ENCODE results near the gene STIM1.
"Not testable (repeated sequence)": the region's sequence is repeated elsewhere in the genome, so short reads cannot be mapped to it uniquely, and the experiment has no call there.

The STIM1 gene

GRCh38 chr11:3854977-3855807, at the start of gene STIM1:
TSS of gene STIM1 (plus strand) at chr11:3855664. CDS start at chr11:3856271, 607 bp downstream.
- Histone ChIP-seq H3K9ac (ENCODE audit: low read length) (peak within 1 kb of the TSS; percentile 85), H3K27me3 (ENCODE audit: control insufficient read depth, insufficient read depth, low read length) (no peaks in the 10 kb centered on the region), H3K4me3 (ENCODE audit: low read length) (peak within 1 kb of the TSS; percentile 91), H3K27ac (ENCODE audit: low read depth, low read length) (peak within 1 kb of the TSS; percentile 95), H3K4me1 (ENCODE audit: control insufficient read depth, insufficient read depth, low read length) (peaks cover 27% of the 10 kb centered on the region), H3K36me3 (ENCODE audit: control insufficient read depth, insufficient read depth, low read length) (no peaks in the 10 kb centered on the region)

GRCh38 chr11:3807909-3808860, 47.3 kb upstream of the STIM1 start, which contains the start of gene PGAP2:
TSS of gene PGAP2 (plus strand) at chr11:3808560. CDS start at chr11:3811260, 2,700 bp downstream.
- peak within 1 kb of the TSS; percentile 85 for H3K4me3 ChIP-seq (ENCODE audit: low read length)
- H3K27ac ChIP-seq (ENCODE audit: low read depth, low read length): peak within 1 kb of the TSS; percentile 3
- H3K4me1 ChIP-seq (ENCODE audit: control insufficient read depth, insufficient read depth, low read length): peaks cover 3% of the 10 kb centered on the region

GRCh38 chr11:3808861-3809623, 46.4 kb upstream of the STIM1 start:
- H3K27ac ChIP-seq (ENCODE audit: low read depth, low read length): no peak overlapping the region

More at GRCh38 chr11:3807909-3808860, 47.3 kb upstream of the STIM1 start, which contains the start of gene PGAP2:
- Histone ChIP-seq H3K9ac (ENCODE audit: low read length) (peak within 1 kb of the TSS; percentile 46), H3K27me3 (ENCODE audit: control insufficient read depth, insufficient read depth, low read length) (no peaks in the 10 kb centered on the region), H3K36me3 (ENCODE audit: control insufficient read depth, insufficient read depth, low read length) (no peaks in the 10 kb centered on the region)

GRCh38 chr11:3809624-3809928, 45.9 kb upstream of the STIM1 start:
- no peak overlapping the region for H3K9ac ChIP-seq (ENCODE audit: low read length)
- H3K36me3 ChIP-seq (ENCODE audit: control insufficient read depth, insufficient read depth, low read length): no peaks in the 10 kb centered on the region
- H3K4me1 ChIP-seq (ENCODE audit: control insufficient read depth, insufficient read depth, low read length): peaks cover 3% of the 10 kb centered on the region
- H3K4me3 ChIP-seq (ENCODE audit: low read length): no peak overlapping the region
- H3K27ac ChIP-seq (ENCODE audit: low read depth, low read length): no peak overlapping the region
- H3K27me3 ChIP-seq (ENCODE audit: control insufficient read depth, insufficient read depth, low read length): no peaks in the 10 kb centered on the region

More at GRCh38 chr11:3808861-3809623, 46.4 kb upstream of the STIM1 start:
- Histone ChIP-seq H3K4me3 (ENCODE audit: low read length) (peak overlapping the region; percentile 85), H3K36me3 (ENCODE audit: control insufficient read depth, insufficient read depth, low read length) (no peaks in the 10 kb centered on the region), H3K9ac (ENCODE audit: low read length) (peak overlapping the region; percentile 7), H3K4me1 (ENCODE audit: control insufficient read depth, insufficient read depth, low read length) (peaks cover 3% of the 10 kb centered on the region), H3K27me3 (ENCODE audit: control insufficient read depth, insufficient read depth, low read length) (no peaks in the 10 kb centered on the region)

GRCh38 chr11:3810446-3810845, 45.0 kb upstream of the STIM1 start:
- no peak overlapping the region for H3K4me3 ChIP-seq (ENCODE audit: low read length)
- no peaks in the 10 kb centered on the region for H3K27me3 ChIP-seq (ENCODE audit: control insufficient read depth, insufficient read depth, low read length)
- H3K27ac ChIP-seq (ENCODE audit: low read depth, low read length): no peak overlapping the region
- H3K36me3 ChIP-seq (ENCODE audit: control insufficient read depth, insufficient read depth, low read length): no peaks in the 10 kb centered on the region
- H3K9ac ChIP-seq (ENCODE audit: low read length): no peak overlapping the region
- peaks cover 3% of the 10 kb centered on the region for H3K4me1 ChIP-seq (ENCODE audit: control insufficient read depth, insufficient read depth, low read length)

- Histone ChIP-seq H3K4me1 (ENCODE audit: control insufficient read depth, insufficient read depth, low read length) (peaks cover 3% of the 10 kb centered on the region), H3K36me3 (ENCODE audit: control insufficient read depth, insufficient read depth, low read length) (no peaks in the 10 kb centered on the region), H3K27me3 (ENCODE audit: control insufficient read depth, insufficient read depth, low read length) (no peaks in the 10 kb centered on the region), H3K27ac (ENCODE audit: low read depth, low read length) (no peak overlapping the region), H3K4me3 (ENCODE audit: low read length) (no peak overlapping the region), H3K9ac (ENCODE audit: low read length) (no peak overlapping the region)
Measured at GRCh38 chr11:3810951-3811350, 44.5 kb upstream of the STIM1 start.

GRCh38 chr11:3814832-3815231, 40.6 kb upstream of the STIM1 start:
- not testable (repeated sequence) for H3K4me3 ChIP-seq (ENCODE audit: low read length); H3K36me3 ChIP-seq (ENCODE audit: control insufficient read depth, insufficient read depth, low read length); H3K27ac ChIP-seq (ENCODE audit: low read depth, low read length); H3K9ac ChIP-seq (ENCODE audit: low read length); H3K27me3 ChIP-seq (ENCODE audit: control insufficient read depth, insufficient read depth, low read length); H3K4me1 ChIP-seq (ENCODE audit: control insufficient read depth, insufficient read depth, low read length)

- no peaks in the 10 kb centered on the region for H3K4me1 ChIP-seq (ENCODE audit: control insufficient read depth, insufficient read depth, low read length)
- H3K27ac ChIP-seq (ENCODE audit: low read depth, low read length): no peak overlapping the region
- no peaks in the 10 kb centered on the region for H3K27me3 ChIP-seq (ENCODE audit: control insufficient read depth, insufficient read depth, low read length)
- no peak overlapping the region for H3K4me3 ChIP-seq (ENCODE audit: low read length)
- H3K9ac ChIP-seq (ENCODE audit: low read length): no peak overlapping the region
- H3K36me3 ChIP-seq (ENCODE audit: control insufficient read depth, insufficient read depth, low read length): peaks cover under 1% of the 10 kb centered on the region
Measured at GRCh38 chr11:3815845-3816244, 39.6 kb upstream of the STIM1 start.

GRCh38 chr11:3816673-3817072, 38.8 kb upstream of the STIM1 start:
- H3K4me1 ChIP-seq (ENCODE audit: control insufficient read depth, insufficient read depth, low read length): no peaks in the 10 kb centered on the region
- no peak overlapping the region for H3K4me3 ChIP-seq (ENCODE audit: low read length)
- H3K27ac ChIP-seq (ENCODE audit: low read depth, low read length): no peak overlapping the region

GRCh38 chr11:3817181-3817800, 38.2 kb upstream of the STIM1 start:
- H3K4me1 ChIP-seq (ENCODE audit: control insufficient read depth, insufficient read depth, low read length): no peaks in the 10 kb centered on the region
- H3K4me3 ChIP-seq (ENCODE audit: low read length): no peak overlapping the region
- no peaks in the 10 kb centered on the region for H3K27me3 ChIP-seq (ENCODE audit: control insufficient read depth, insufficient read depth, low read length)
- peaks cover 3% of the 10 kb centered on the region for H3K36me3 ChIP-seq (ENCODE audit: control insufficient read depth, insufficient read depth, low read length)
- no peak overlapping the region for H3K27ac ChIP-seq (ENCODE audit: low read depth, low read length)
- no peak overlapping the region for H3K9ac ChIP-seq (ENCODE audit: low read length)

More at GRCh38 chr11:3816673-3817072, 38.8 kb upstream of the STIM1 start:
- H3K27me3 ChIP-seq (ENCODE audit: control insufficient read depth, insufficient read depth, low read length): no peaks in the 10 kb centered on the region
- H3K36me3 ChIP-seq (ENCODE audit: control insufficient read depth, insufficient read depth, low read length): peaks cover 3% of the 10 kb centered on the region
- no peak overlapping the region for H3K9ac ChIP-seq (ENCODE audit: low read length)

GRCh38 chr11:3820971-3821370, 34.5 kb upstream of the STIM1 start:
- H3K4me3 ChIP-seq (ENCODE audit: low read length): no peak overlapping the region

More at GRCh38 chr11:3820971-3821370, 34.5 kb upstream of the STIM1 start:
- Histone ChIP-seq H3K27ac (ENCODE audit: low read depth, low read length) (no peak overlapping the region), H3K36me3 (ENCODE audit: control insufficient read depth, insufficient read depth, low read length) (peaks cover 9% of the 10 kb centered on the region), H3K27me3 (ENCODE audit: control insufficient read depth, insufficient read depth, low read length) (no peaks in the 10 kb centered on the region), H3K4me1 (ENCODE audit: control insufficient read depth, insufficient read depth, low read length) (no peaks in the 10 kb centered on the region), H3K9ac (ENCODE audit: low read length) (no peak overlapping the region)

Data from rectal smooth muscle tissue (tissue), 1 donor.